Measurements from ENCODE around the gene ELP5. TPM values are rescaled to one million over a fixed set of nuclear protein-coding genes. Genes with fewer than 3 reads are reported as not detected.

Gene ELP5
- polyA plus RNA-seq, 1 experiment: 25.9 TPM

DNA sequence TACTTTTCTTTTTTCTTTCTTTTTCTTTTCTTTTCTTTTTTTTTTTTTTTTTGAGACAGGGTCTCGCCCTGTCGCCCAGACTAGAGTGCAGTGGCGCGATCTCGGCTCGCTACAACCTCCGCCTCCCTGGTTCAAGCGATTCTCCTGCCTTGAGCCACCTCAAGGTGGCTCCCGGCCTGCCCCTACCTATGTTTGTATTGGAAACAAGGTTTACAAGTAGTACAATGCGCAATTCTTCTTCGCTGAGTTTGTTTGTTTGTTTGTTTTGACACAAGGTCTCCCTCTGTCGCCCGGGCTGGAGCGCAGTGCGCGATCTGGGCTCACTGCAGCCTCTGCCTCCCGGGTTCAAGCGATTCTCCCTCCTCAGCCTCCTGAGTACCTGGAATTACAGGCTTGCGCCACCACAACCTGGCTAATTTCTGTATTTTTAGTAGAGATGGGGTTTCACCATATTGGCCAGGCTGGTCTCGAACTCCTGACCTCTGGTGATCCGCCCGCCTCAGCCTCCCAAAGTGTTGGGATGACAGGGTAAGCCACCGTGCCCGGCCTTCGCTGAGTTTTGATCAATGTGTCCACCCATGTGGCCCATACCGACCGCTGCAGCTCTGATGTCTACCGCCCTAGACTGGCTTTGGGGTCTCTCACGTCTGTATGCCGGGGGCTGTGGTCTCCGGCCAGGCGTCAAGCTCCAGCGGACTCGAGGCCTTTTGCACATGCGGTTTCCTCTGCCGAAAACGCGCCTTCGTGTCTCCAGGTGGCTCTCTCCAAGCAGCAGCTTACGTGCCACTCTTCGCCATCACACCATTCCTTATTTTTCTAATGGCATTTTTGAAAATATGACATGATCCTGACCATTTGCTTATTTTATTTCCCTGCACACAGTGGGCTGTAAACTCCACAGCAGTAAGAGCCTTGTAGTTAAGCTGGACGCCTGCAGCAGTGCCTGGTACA lies 43.5 kb downstream of the ELP5 start:
- no peak overlapping the region for H3K4me3 ChIP-seq (ENCODE audit: low read depth, low read length)
- ChIA-PET POLR2A (interaction anchor here (0.7 to 1.8 kb wide), 3 partner anchors 52 to 250 kb away, joined by 3 to 8 read pairs (median 4); partner anchors contain the start of genes ACADVL and DLG4), CTCF (interaction anchor here (1.1 to 3.6 kb wide), 10 partner anchors 10 to 294 kb away, joined by 3 to 65 read pairs (median 6); partner anchors contain the start of genes ACADVL, SLC2A4 and SOX15)
- no peak overlapping the region for H3K27ac ChIP-seq (ENCODE audit: low read depth, low read length)
- H3K9me3 ChIP-seq (ENCODE audit: control insufficient read depth, insufficient read depth, low read length): peaks cover 4% of the 10 kb centered on the region; the same call in 1 of the 2 replicates
- DNase-seq (ENCODE audit: low read depth, low spot score): no peak
- no peak for TF ChIP-seq CTCF (IDR thresholded peaks at IDR 0.05; ENCODE audit: low read depth, low read length)
- peaks cover 36% of the 10 kb centered on the region for H3K27me3 ChIP-seq (ENCODE audit: control insufficient read depth, insufficient read depth, low read length)

DNA sequence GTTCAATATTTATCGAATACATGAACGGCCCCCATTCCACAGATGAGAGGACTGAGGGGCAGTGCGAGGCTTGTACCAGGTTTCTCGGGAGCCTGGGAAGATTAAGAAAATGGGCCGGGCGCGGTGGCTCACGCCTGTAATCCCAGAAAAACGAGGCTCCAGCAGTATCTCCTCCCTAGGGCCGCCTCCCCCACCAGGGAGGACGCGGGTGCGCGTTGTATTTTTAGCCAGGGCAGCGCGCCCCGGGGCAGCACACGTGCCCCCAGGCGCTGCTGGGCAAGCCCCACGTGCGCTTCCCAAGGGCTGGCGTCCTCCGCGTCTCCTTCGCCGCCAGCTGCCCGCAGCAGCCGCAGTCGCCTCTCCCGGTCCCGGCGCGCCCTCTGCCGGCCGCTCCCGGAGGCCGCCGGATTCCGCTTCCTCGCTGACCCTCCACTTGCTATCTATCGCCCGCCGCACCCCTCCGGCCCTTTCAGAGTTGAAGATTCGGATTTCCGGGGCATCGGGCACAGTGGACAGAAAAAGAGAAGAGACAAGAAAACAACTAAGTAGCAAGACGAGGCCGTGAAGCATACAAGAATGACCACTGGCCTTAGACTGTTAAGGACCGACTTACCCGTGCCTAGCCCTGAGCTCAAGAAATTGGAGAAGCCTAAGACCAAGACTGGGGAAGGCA lies 44.3 kb downstream of the ELP5 start:
- H3K27ac ChIP-seq (ENCODE audit: low read depth, low read length): no peak overlapping the region
- DNase-seq (ENCODE audit: low read depth, low spot score): no peak
- ChIA-PET CTCF (interaction anchor here (0.5 to 3.6 kb wide), 22 partner anchors 8 to 944 kb away, joined by 3 to 65 read pairs (median 4); partner anchors contain the start of genes ACADVL, GPS2, SLC16A11 and SLC2A4), POLR2A (interaction anchor here (0.7 to 1.8 kb wide), 3 partner anchors 53 to 251 kb away, joined by 3 to 8 read pairs (median 4); partner anchors contain the start of genes ACADVL and DLG4)
- peaks cover 30% of the 10 kb centered on the region for H3K27me3 ChIP-seq (ENCODE audit: control insufficient read depth, insufficient read depth, low read length)
- H3K4me3 ChIP-seq (ENCODE audit: low read depth, low read length): peak overlapping the region; percentile 27; the same call in 1 of the 2 replicates
- TF ChIP-seq CTCF (IDR thresholded peaks at IDR 0.05; ENCODE audit: low read depth, low read length): peak; percentile 85
- peaks cover 4% of the 10 kb centered on the region; the same call in 1 of the 2 replicates for H3K9me3 ChIP-seq (ENCODE audit: control insufficient read depth, insufficient read depth, low read length)

GRCh38 chr17:7304179-7304578 lies 52.2 kb downstream of the ELP5 start:
- CTCF ChIA-PET: interaction anchor here (2.6 kb wide), 1 partner anchor 8 kb away, joined by 20 read pairs; no protein-coding TSS in a partner anchor
- Histone ChIP-seq H3K9me3 (ENCODE audit: control insufficient read depth, insufficient read depth, low read length) (peaks cover 4% of the 10 kb centered on the region; the same call in 1 of the 2 replicates), H3K27me3 (ENCODE audit: control insufficient read depth, insufficient read depth, low read length) (peaks cover 2% of the 10 kb centered on the region), H3K4me3 (ENCODE audit: low read depth, low read length) (no peak overlapping the region), H3K27ac (ENCODE audit: low read depth, low read length) (no peak overlapping the region)
- DNase-seq (ENCODE audit: low read depth, low spot score): no peak
- POLR2A ChIA-PET: no interaction called here
- no peak for TF ChIP-seq CTCF (IDR thresholded peaks at IDR 0.05; ENCODE audit: low read depth, low read length)

- H3K4me3 ChIP-seq (ENCODE audit: low read depth, low read length): peak within 1 kb of the TSS; percentile 87
- ChIA-PET CTCF (no interaction called here), POLR2A (no interaction called here)
- TF ChIP-seq CTCF (IDR thresholded peaks at IDR 0.05; ENCODE audit: low read depth, low read length): no peak
- peak; percentile 100 for DNase-seq (ENCODE audit: low read depth, low spot score)
- H3K9me3 ChIP-seq (ENCODE audit: control insufficient read depth, insufficient read depth, low read length): peaks cover 4% of the 10 kb centered on the region; the same call in 1 of the 2 replicates
- no peaks in the 10 kb centered on the region for H3K27me3 ChIP-seq (ENCODE audit: control insufficient read depth, insufficient read depth, low read length)
- peak within 1 kb of the TSS; percentile 87 for H3K27ac ChIP-seq (ENCODE audit: low read depth, low read length)
These were observed 55.1 kb downstream of the ELP5 start, which contains the start of gene EIF5A for GRCh38 chr17:7306911-7307685. Gene EIF5A, plus strand, starts transcription at chr17:7307628. Its CDS starts 2,008 bp downstream, at chr17:7309636.

Measured in AG04450 (cell line).